Fibroblast of skin of scalp (primary cell): ENCODE results near the gene NTF3.

Source experiments
- DNase-seq: peaks from one replicate; pipeline ENCODE4 v3.0.0-alpha.2; 2013

NTF3 gene

GRCh38 chr12:5511644-5512600 is 80.0 kb downstream of the NTF3 start:
- peak; percentile 59 for DNase-seq

- no peak for DNase-seq
Observed at GRCh38 chr12:5512601-5512970, 80.7 kb downstream of the NTF3 start.

GRCh38 chr12:5513406-5513805 is 81.5 kb downstream of the NTF3 start:
- DNase-seq, result no peak

- DNase-seq, result no peak
Observed at GRCh38 chr12:5514016-5514415, 82.1 kb downstream of the NTF3 start.

GRCh38 chr12:5514545-5514944 is 82.6 kb downstream of the NTF3 start:
- no peak for DNase-seq

GRCh38 chr12:5515458-5515857 is 83.5 kb downstream of the NTF3 start:
- no peak for DNase-seq

GRCh38 chr12:5516371-5517241 is 84.7 kb downstream of the NTF3 start:
- DNase-seq, result no peak

GRCh38 chr12:5518584-5519365 is 86.9 kb downstream of the NTF3 start:
- DNase-seq, result no peak

- DNase-seq, result no peak
Observed at GRCh38 chr12:5520037-5520436, 88.1 kb downstream of the NTF3 start.

- DNase-seq, result no peak
Observed at GRCh38 chr12:5520831-5521230, 88.9 kb downstream of the NTF3 start.

- no peak for DNase-seq
Observed at GRCh38 chr12:5521456-5522325, 89.8 kb downstream of the NTF3 start.

GRCh38 chr12:5522432-5523335 is 90.8 kb downstream of the NTF3 start:
- no peak for DNase-seq

- DNase-seq, result no peak
Observed at GRCh38 chr12:5523396-5524115, 91.6 kb downstream of the NTF3 start.

- no peak for DNase-seq
Observed at GRCh38 chr12:5524116-5524768, 92.3 kb downstream of the NTF3 start.

- DNase-seq, result no peak
Observed at GRCh38 chr12:5524769-5525436, 93.0 kb downstream of the NTF3 start.

- DNase-seq, result no peak
Observed at GRCh38 chr12:5525783-5526367, 94.0 kb downstream of the NTF3 start.

GRCh38 chr12:5533368-5533767 is 101.5 kb downstream of the NTF3 start:
- DNase-seq, result no peak
